CD14-positive monocyte (primary cell): ENCODE measurements around the gene TIMM17B. TPM values are rescaled to one million over a fixed set of nuclear protein-coding genes. Genes with fewer than 3 reads are reported as not detected.

Experiments
- DNase-seq, 3 donors: peaks; one replicate each; pipeline ENCODE4 v3.0.0-alpha.2; 2011 to 2022
- H2AFZ ChIP-seq: 2 replicates; pipeline ENCODE4 v1.6.0; 2012; ENCODE audit warnings: mild to moderate bottlenecking, low read depth, low read length, inconsistent platforms; ENCODE audit not compliant: insufficient read depth, poor library complexity, severe bottlenecking
- H3K27ac ChIP-seq, 2 donors: 1 replicate in 1 of 2; 2 replicates in 1 of 2; pipeline ENCODE4 v1.5.1; 2012 to 2013; ENCODE audit warnings: low read length in 2 of 2, control low read depth in 1 of 2, inconsistent platforms in 1 of 2, low read depth in 1 of 2, mild to moderate bottlenecking in 1 of 2
- H3K27me3 ChIP-seq, 2 donors: one replicate each; pipeline versions ENCODE4 v1.6.0 to v1.6.1; 2011 to 2013; ENCODE audit warnings: low read length in 2 of 2; ENCODE audit not compliant: control insufficient read depth in 2 of 2, insufficient read depth in 2 of 2
- H3K36me3 ChIP-seq, 2 donors: replicated peaks in 1 of 2; 1 replicate in 1 of 2; 2 replicates in 1 of 2; pipeline versions ENCODE4 v1.5.1 to v1.6.1; 2012 to 2013; ENCODE audit warnings: low read length in 2 of 2, control low read depth in 1 of 2, inconsistent platforms in 1 of 2, mild to moderate bottlenecking in 1 of 2; ENCODE audit not compliant: insufficient read depth in 2 of 2, control insufficient read depth in 1 of 2
- H3K4me1 ChIP-seq, 2 donors: 1 replicate in 1 of 2; 2 replicates in 1 of 2; pipeline versions ENCODE4 v1.5.1 to v1.6.1; 2012 to 2013; ENCODE audit warnings: low read length in 2 of 2, control low read depth in 1 of 2, inconsistent platforms in 1 of 2, mild to moderate bottlenecking in 1 of 2, moderate library complexity in 1 of 2; ENCODE audit not compliant: insufficient read depth in 2 of 2, control insufficient read depth in 1 of 2
- H3K4me2 ChIP-seq: replicated peaks from 2 replicates; pipeline ENCODE3; 2012; ENCODE audit warnings: low read length, moderate library complexity, mild to moderate bottlenecking; ENCODE audit not compliant: poor library complexity, severe bottlenecking; ENCODE audit errors: extremely low read depth
- H3K4me3 ChIP-seq, 3 experiments: fragments of 200-600 bp in 1 of 3; sonication (generic) in 1 of 3; replicated peaks in 1 of 3; 1 replicate in 2 of 3; 2 replicates in 1 of 3; pipeline ENCODE4 v1.5.1; 2011 to 2013; ENCODE audit warnings: low read length in 3 of 3, mild to moderate bottlenecking in 3 of 3, control low read depth in 2 of 3, low read depth in 2 of 3, inconsistent platforms in 1 of 3, moderate library complexity in 1 of 3
- H3K79me2 ChIP-seq: 2 replicates; pipeline ENCODE4 v1.6.0; 2012; ENCODE audit warnings: mild to moderate bottlenecking, control low read depth, inconsistent platforms, low read length, moderate library complexity; ENCODE audit not compliant: insufficient read depth
- H3K9ac ChIP-seq: 2 replicates; pipeline ENCODE4 v1.6.0; 2017; ENCODE audit warnings: low read length, mild to moderate bottlenecking; ENCODE audit not compliant: insufficient read depth, poor library complexity, severe bottlenecking
- H3K9me3 ChIP-seq, 2 donors: replicated peaks in 1 of 2; 1 replicate in 1 of 2; 2 replicates in 1 of 2; pipeline versions ENCODE4 v1.5.1 to v1.6.1; 2012 to 2013; ENCODE audit warnings: low read length in 2 of 2, control low read depth in 1 of 2; ENCODE audit not compliant: control insufficient read depth in 1 of 2, insufficient read depth in 1 of 2
- H4K20me1 ChIP-seq: 2 replicates; pipeline ENCODE4 v1.6.0; 2012; ENCODE audit warnings: mild to moderate bottlenecking, low read length, control low read depth, moderate library complexity; ENCODE audit not compliant: insufficient read depth
- H3K27ac Mint-ChIP-seq, 7 donors: one replicate each; pipeline ENCODE4 v1.8.0; 2020; ENCODE audit warnings: mild to moderate bottlenecking in 7 of 7, mixed read lengths in 7 of 7, moderate library complexity in 6 of 7, inconsistent platforms in 2 of 7
- H3K27me3 Mint-ChIP-seq, 3 donors: one replicate each; pipeline ENCODE4 v1.8.0; 2021 to 2022; ENCODE audit warnings: low read depth in 3 of 3, mild to moderate bottlenecking in 3 of 3, mixed read lengths in 3 of 3, moderate library complexity in 3 of 3, inconsistent platforms in 1 of 3
- H3K36me3 Mint-ChIP-seq, 2 donors: one replicate each; pipeline ENCODE4 v1.8.0; 2020; ENCODE audit warnings: mixed read lengths in 2 of 2, inconsistent platforms in 1 of 2, mild to moderate bottlenecking in 1 of 2
- H3K4me1 Mint-ChIP-seq: one replicate; pipeline ENCODE4 v1.8.0; 2020; ENCODE audit warnings: mild to moderate bottlenecking, mixed read lengths
- H3K4me3 Mint-ChIP-seq, 2 donors: one replicate each; pipeline ENCODE4 v1.8.0; 2020; ENCODE audit warnings: mild to moderate bottlenecking in 2 of 2, mixed read lengths in 2 of 2, moderate library complexity in 1 of 2
- H3K9me3 Mint-ChIP-seq, 7 donors: one replicate each; pipeline ENCODE4 v1.8.0; 2020 to 2022; ENCODE audit warnings: mixed read lengths in 7 of 7, mild to moderate bottlenecking in 6 of 7, moderate library complexity in 6 of 7, inconsistent platforms in 2 of 7
- CTCF ChIP-seq: fragments of 200-600 bp; IDR thresholded peaks from one replicate; pipeline ENCODE4 v1.8.0; 2022; ENCODE audit warnings: antibody characterized with exemption, mild to moderate bottlenecking
- WGBS: methylation state at CpG from one replicate; pipeline ENCODE4 v1.1.5; 2013; ENCODE audit warnings: missing lambda C conversion rate; ENCODE audit not compliant: insufficient coverage; 5-methylcytosine and 5-hydroxymethylcytosine counted together
- intact Hi-C, 2 donors: fragments of 100-400 bp; cut with micrococcal nuclease; formaldehyde crosslinking; loops; one replicate each; pipeline versions ENCODE4 v1.15.0 to v1.15.1; 2023
- polyA plus RNA-seq, 3 donors: library from polyadenylated mRNA; depleted of rRNA in 1 of 3; unstranded in 2 of 3; stranded (reverse) in 1 of 3; fragments of 300-500 nt in 2 of 3; fragments of >200 nt in 1 of 3; fragmentation: Illumina TruSeq in 2 of 3; gene quantifications; 1 replicate in 2 of 3; 2 replicates in 1 of 3; pipeline ENCODE4 v1.2.3, GENCODE V29; 2012 to 2021

TIMM17B gene
- polyA plus RNA-seq, 3 donors = 52.2 to 86.9 (median 86.8) TPM

GRCh38 chrX:48908600-48908999, 11.0 kb upstream of the TIMM17B start:
- no peak overlapping the region for H3K27ac ChIP-seq
- Mint-ChIP-seq H3K4me3 (no peak overlapping the region), H3K27ac (no peak overlapping the region)

GRCh38 chrX:48905090-48905790, 7.7 kb upstream of the TIMM17B start:
- 95% methylated on average over 17 of the region's 20 CpGs for WGBS
- Mint-ChIP-seq H3K27me3 (peaks cover 0 to 3% (median 0%) of the 10 kb centered on the region in 3 donors), H3K9me3 (peaks cover 0 to 3% (median 0%) of the 10 kb centered on the region in 7 donors), H3K27ac (no peak overlapping the region), H3K36me3 (peaks cover 35 to 60% of the 10 kb centered on the region in 2 donors), H3K4me1 (peaks cover 2% of the 10 kb centered on the region), H3K4me3 (no peak overlapping the region)
- intact Hi-C loops = no loop called here
- Histone ChIP-seq H4K20me1 (peaks cover 11% of the 10 kb centered on the region), H2AFZ (no peak overlapping the region), H3K9me3 (no peaks in the 10 kb centered on the region), H3K27ac (no peak overlapping the region), H3K36me3 (peaks cover 34 to 66% of the 10 kb centered on the region in 2 donors), H3K4me1 (peaks cover under 1 to 2% of the 10 kb centered on the region in 2 donors), H3K4me3 (no peak overlapping the region), H3K4me2 (no peak overlapping the region), H3K27me3 (no peaks in the 10 kb centered on the region), H3K79me2 (peaks cover 5% of the 10 kb centered on the region), H3K9ac (no peak overlapping the region)
- TF ChIP-seq CTCF = no peak
- DNase-seq = no peak

More at GRCh38 chrX:48908600-48908999, 11.0 kb upstream of the TIMM17B start:
- no peak for TF ChIP-seq CTCF
- Histone ChIP-seq H3K79me2 (peaks cover 17% of the 10 kb centered on the region), H3K4me2 (no peak overlapping the region), H3K9me3 (no peaks in the 10 kb centered on the region), H3K27me3 (no peaks in the 10 kb centered on the region), H3K9ac (no peak overlapping the region), H2AFZ (no peak overlapping the region), H3K4me3 (no peak overlapping the region), H4K20me1 (peaks cover under 1% of the 10 kb centered on the region), H3K4me1 (peaks cover 15 to 17% of the 10 kb centered on the region in 2 donors), H3K36me3 (peaks cover 9 to 36% of the 10 kb centered on the region in 2 donors)
- WGBS = no CpG with 5 or more reads among the region's 1 CpG
- Mint-ChIP-seq H3K9me3 (peaks cover 0 to 8% (median 1%) of the 10 kb centered on the region in 7 donors), H3K4me1 (peaks cover 17% of the 10 kb centered on the region), H3K36me3 (peaks cover 14 to 31% of the 10 kb centered on the region in 2 donors), H3K27me3 (peaks cover 0 to 10% (median 0%) of the 10 kb centered on the region in 3 donors)
- intact Hi-C loops = no loop called here
- no peak for DNase-seq
